ENCODE measurements around the gene GCH1.

GRCh38 chr14:54908190-54908589 lies 5.6 kb upstream of the GCH1 start:
- TF ChIP-seq, protein P1, sequence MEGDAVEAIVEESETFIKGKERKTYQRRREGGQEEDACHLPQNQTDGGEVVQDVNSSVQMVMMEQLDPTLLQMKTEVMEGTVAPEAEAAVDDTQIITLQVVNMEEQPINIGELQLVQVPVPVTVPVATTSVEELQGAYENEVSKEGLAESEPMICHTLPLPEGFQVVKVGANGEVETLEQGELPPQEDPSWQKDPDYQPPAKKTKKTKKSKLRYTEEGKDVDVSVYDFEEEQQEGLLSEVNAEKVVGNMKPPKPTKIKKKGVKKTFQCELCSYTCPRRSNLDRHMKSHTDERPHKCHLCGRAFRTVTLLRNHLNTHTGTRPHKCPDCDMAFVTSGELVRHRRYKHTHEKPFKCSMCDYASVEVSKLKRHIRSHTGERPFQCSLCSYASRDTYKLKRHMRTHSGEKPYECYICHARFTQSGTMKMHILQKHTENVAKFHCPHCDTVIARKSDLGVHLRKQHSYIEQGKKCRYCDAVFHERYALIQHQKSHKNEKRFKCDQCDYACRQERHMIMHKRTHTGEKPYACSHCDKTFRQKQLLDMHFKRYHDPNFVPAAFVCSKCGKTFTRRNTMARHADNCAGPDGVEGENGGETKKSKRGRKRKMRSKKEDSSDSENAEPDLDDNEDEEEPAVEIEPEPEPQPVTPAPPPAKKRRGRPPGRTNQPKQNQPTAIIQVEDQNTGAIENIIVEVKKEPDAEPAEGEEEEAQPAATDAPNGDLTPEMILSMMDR (IDR thresholded peaks at IDR 0.05) = no peak
- TF ChIP-seq POLR2A (IDR thresholded peaks at IDR 0.05) = no peak
- TF ChIP-seq EP300 (IDR thresholded peaks at IDR 0.05) = no peak

Data from tibial nerve (tissue), 4 donors.